Right lobe of liver (tissue), 6 donors: Measurements from ENCODE around the gene FGGY. TPM values are rescaled to one million over a fixed set of nuclear protein-coding genes. Genes with fewer than 3 reads are reported as not detected.

Experiments used
- ATAC-seq, 4 donors: fragments of 200-7000 bp; cut with Tn5 transposase; one replicate each; pipeline ENCODE4 v1.9.1; 2020; ENCODE audit warnings: mild to moderate bottlenecking in 4 of 4, moderate library complexity in 4 of 4
- DNase-seq, 3 donors: peaks; one replicate each; pipeline ENCODE4 v3.0.0-alpha.2; 2020
- H3K27ac ChIP-seq, 3 donors: fragments of 200-600 bp; one replicate each; pipeline ENCODE4 v1.8.0; 2022
- H3K27me3 ChIP-seq, 2 donors: fragments of 200-600 bp; one replicate each; pipeline ENCODE4 v1.8.0; 2022
- H3K36me3 ChIP-seq, 4 donors: fragments of 200-600 bp; sonication (generic) in 1 of 4; one replicate each; pipeline versions ENCODE4 v1.5.1 to v1.8.0; 2017 to 2022; ENCODE audit warnings: control low read depth in 1 of 4
- H3K4me1 ChIP-seq, 4 donors: fragments of 200-600 bp; sonication (generic) in 1 of 4; one replicate each; pipeline versions ENCODE4 v1.5.1 to v1.8.0; 2017 to 2022; ENCODE audit warnings: control low read depth in 1 of 4
- H3K4me3 ChIP-seq, 3 donors: fragments of 200-600 bp; one replicate each; pipeline ENCODE4 v1.8.0; 2022
- H3K9me3 ChIP-seq, 4 donors: fragments of 200-600 bp; sonication (generic) in 1 of 4; one replicate each; pipeline versions ENCODE4 v1.5.1 to v1.8.0; 2017 to 2022; ENCODE audit warnings: control low read depth in 1 of 4
- POLR2A ChIP-seq: fragments of 450-650 bp; IDR thresholded peaks from one replicate; pipeline ENCODE4 v1.6.1; 2017; ENCODE audit warnings: antibody characterized with exemption, mild to moderate bottlenecking
- WGBS: methylation state at CpG from one replicate; pipeline ENCODE4 v1.1.6; 2018; ENCODE audit warnings: low coverage, low lambda C conversion rate; ENCODE audit not compliant: insufficient coverage; ENCODE audit errors: missing lambda C conversion rate; 5-methylcytosine and 5-hydroxymethylcytosine counted together
- intact Hi-C, 2 donors: fragments of 100-400 bp; cut with DNase I; formaldehyde crosslinking; loops; one replicate each; pipeline versions ENCODE4 v1.11.2 to v1.14.1; 2022
- total RNA-seq, 6 experiments: library from RNA; depleted of rRNA in 2 of 6; stranded (reverse); fragments of >200 nt in 2 of 6; fragmentation: NEBNext Ultra II Directional in 3 of 6; extraction: Animal tissue kit (Norgen Biotek cat#: 25700) in 3 of 6; gene quantifications; one replicate each; pipeline versions ENCODE4 v1.1.0 to v1.2.4, GENCODE V29; 2016 to 2023
- TF ChIP-seq, protein P1 (sequence below), 4 donors: fragments of 200-600 bp in 3 of 4; fragments of 450-650 bp in 1 of 4; IDR thresholded peaks; one replicate each; pipeline versions ENCODE4 v1.5.1 to v1.8.0; 2016 to 2022; ENCODE audit warnings: antibody characterized with exemption in 4 of 4, mild to moderate bottlenecking in 2 of 4
- donor health status: DM: no; HTN: yes; CAD: no.
- donor health status: DM: no; HTN: no; CAD: no.
- donor health status: DM: no; HTN: no; CAD: no.
- donor health status: DM: no; HTN: yes; CAD: no.
- donor health status: DM: no; HTN: yes; CAD: no.

FGGY gene
- total RNA-seq, 6 experiments from 2014 or later, result 45.5 to 84.2 (median 58.7) TPM

DNA sequence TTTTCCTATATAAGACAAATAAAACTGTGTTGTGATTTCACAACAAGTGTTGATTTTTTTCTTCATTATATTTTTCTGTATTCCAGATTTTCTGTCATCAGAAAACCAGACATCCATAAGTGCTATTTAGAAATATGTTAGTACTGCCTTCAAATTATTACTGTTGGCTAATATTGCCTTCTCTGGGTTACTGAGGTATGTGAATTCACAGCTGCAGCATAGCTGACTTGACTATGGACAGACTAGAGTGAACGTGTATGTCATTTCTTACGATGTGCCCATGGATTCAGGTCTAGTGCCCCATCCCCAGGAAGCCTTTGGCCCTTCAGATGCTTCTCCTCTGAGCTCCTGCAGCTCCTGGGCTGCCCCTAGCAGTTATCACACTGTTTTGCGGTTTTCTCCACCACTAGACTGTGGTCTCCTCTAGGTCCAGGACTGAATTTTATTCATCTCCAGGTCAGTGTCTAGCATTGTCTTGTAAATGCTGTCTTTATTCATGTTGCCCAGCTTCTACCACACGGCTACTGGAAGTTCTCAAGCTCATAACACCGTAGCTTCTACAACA, 118.5 kb downstream of the FGGY start:
- no peak for TF ChIP-seq POLR2A
- TF ChIP-seq, protein P1, sequence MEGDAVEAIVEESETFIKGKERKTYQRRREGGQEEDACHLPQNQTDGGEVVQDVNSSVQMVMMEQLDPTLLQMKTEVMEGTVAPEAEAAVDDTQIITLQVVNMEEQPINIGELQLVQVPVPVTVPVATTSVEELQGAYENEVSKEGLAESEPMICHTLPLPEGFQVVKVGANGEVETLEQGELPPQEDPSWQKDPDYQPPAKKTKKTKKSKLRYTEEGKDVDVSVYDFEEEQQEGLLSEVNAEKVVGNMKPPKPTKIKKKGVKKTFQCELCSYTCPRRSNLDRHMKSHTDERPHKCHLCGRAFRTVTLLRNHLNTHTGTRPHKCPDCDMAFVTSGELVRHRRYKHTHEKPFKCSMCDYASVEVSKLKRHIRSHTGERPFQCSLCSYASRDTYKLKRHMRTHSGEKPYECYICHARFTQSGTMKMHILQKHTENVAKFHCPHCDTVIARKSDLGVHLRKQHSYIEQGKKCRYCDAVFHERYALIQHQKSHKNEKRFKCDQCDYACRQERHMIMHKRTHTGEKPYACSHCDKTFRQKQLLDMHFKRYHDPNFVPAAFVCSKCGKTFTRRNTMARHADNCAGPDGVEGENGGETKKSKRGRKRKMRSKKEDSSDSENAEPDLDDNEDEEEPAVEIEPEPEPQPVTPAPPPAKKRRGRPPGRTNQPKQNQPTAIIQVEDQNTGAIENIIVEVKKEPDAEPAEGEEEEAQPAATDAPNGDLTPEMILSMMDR (IDR thresholded peaks at IDR 0.05), result no peak
- 92% methylated on average over 2 of the region's 5 CpGs for WGBS
- intact Hi-C loops, result no loop called here

DNA sequence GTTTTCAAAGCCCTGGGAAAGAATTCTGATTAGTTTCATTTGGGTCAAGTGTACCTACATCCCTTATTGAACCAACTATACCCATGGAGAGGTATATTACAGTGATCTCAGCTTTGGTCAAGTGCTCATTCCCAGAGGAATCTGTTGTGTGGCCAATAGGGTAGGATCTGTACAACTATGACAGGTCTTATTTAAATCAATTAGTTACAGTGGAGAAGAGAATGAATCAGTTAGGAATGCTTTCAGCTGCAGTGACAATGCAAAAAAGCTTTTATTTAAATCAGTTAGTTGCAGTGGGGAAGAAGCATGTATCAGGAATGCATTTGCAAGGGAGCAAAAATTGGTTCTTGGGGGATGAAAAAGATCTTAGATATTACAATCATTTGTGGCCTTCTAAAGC, 119.0 kb downstream of the FGGY start:
- no peaks in the 10 kb centered on the region for H3K9me3 ChIP-seq
- H3K4me3 ChIP-seq, result no peak overlapping the region
- DNase-seq (no peak), ATAC-seq (no peak)
- TF ChIP-seq POLR2A, result no peak
- TF ChIP-seq, protein P1 (IDR thresholded peaks at IDR 0.05), result no peak
- intact Hi-C loops, result no loop called here
- peaks cover 0 to 20% (median 5%) of the 10 kb centered on the region in 4 donors for H3K4me1 ChIP-seq
- no peaks in the 10 kb centered on the region for H3K36me3 ChIP-seq
- no peaks in the 10 kb centered on the region for H3K27me3 ChIP-seq
- no peak overlapping the region for H3K27ac ChIP-seq

More for the DNA sequence above, 118.5 kb downstream of the FGGY start:
- Histone ChIP-seq H3K9me3 (no peaks in the 10 kb centered on the region), H3K4me1 (peaks cover 0 to 24% (median 6%) of the 10 kb centered on the region in 4 donors), H3K4me3 (no peak overlapping the region), H3K27ac (no peak overlapping the region), H3K36me3 (no peaks in the 10 kb centered on the region), H3K27me3 (no peaks in the 10 kb centered on the region)
- DNase-seq (no peak), ATAC-seq (no peak)

DNA sequence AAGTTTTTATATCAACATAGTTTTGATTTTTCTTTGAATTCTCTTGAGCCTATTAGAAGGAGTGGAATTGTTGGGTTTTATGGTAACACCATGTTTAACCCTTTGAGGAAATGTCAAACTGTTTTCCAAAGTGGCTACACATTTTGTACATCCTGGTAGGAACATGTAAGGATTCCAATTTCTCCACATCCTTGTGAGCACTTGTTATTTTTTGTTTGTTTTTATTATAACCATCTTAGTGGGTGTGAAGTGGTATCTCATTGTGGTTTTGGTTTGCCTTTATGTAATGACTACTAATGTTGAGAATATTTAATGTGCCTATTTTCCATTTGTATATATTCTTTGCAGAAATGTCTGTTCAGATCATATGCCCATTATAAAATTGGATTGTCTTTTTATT, 120.5 kb downstream of the FGGY start:
- Histone ChIP-seq H3K4me3 (no peak overlapping the region), H3K4me1 (peaks cover 0 to 18% (median 8%) of the 10 kb centered on the region in 4 donors), H3K27me3 (no peaks in the 10 kb centered on the region), H3K27ac (no peak overlapping the region), H3K36me3 (no peaks in the 10 kb centered on the region), H3K9me3 (no peaks in the 10 kb centered on the region)
- DNase-seq, result no peak
- no peak for ATAC-seq
- intact Hi-C loops, result no loop called here
- TF ChIP-seq, protein P1 (IDR thresholded peaks at IDR 0.05), result no peak
- no peak for TF ChIP-seq POLR2A

DNA sequence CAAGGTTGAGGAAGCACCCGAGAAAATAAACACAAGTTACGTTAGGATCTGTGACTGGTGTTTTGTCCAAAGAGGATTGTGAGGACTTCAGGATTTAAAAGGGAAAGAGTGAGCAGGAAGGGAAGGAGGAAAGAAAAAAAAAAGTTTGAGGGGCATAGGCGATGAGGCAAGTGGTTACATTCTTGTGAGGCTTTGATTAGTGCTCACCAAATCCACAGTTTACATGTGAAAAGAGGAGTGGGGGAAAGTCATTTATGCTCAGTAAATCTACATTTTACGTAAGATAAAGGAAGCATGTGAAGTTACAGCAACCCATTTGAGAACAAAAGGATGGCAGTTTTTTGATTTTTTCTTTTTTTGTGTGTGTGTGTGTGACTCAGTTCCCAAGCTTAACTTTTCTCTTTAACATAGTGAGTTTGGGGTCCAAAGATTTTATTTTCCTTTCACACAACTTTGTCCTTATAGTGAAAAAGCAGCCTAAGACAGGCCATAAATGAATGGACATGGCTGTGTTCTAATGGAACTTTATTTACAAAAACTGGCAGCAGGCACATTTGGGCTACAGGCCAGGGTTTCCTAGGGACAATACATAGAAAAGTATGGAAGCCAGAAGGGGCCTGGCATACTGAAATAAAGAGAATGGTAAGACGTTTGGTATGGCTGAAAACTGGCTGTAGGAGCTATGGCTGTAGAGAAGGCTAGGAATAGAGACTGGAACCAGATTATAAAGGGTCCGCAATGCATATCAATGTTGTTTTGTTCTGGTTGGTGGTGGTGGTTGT, 121.7 kb downstream of the FGGY start:
- ATAC-seq (peak in 1 of 4 donors; percentile 5), DNase-seq (no peak)
- H3K9me3 ChIP-seq, result no peaks in the 10 kb centered on the region
- peak overlapping the region in 1 of 3 donors; percentile 13 for H3K27ac ChIP-seq
- H3K4me1 ChIP-seq, result peaks cover 0 to 24% (median 12%) of the 10 kb centered on the region in 4 donors
- no peaks in the 10 kb centered on the region for H3K27me3 ChIP-seq
- WGBS, result 62% methylated on average over 6 of the region's 6 CpGs
- TF ChIP-seq, protein P1 (IDR thresholded peaks at IDR 0.05), result no peak
- TF ChIP-seq POLR2A, result no peak
- H3K36me3 ChIP-seq, result no peaks in the 10 kb centered on the region
- intact Hi-C loops, result no loop called here
- H3K4me3 ChIP-seq, result no peak overlapping the region
